HepG2 (cell line): Measurements from ENCODE around the gene RCAN2. TPM values are rescaled to one million over a fixed set of nuclear protein-coding genes. Genes with fewer than 3 reads are reported as not detected.

Source experiments
- ATAC-seq: fragments of 200-7000 bp; cut with Tn5 transposase; 3 replicates; pipeline ENCODE4 v1.9.1; 2020; ENCODE audit warnings: mild to moderate bottlenecking, moderate library complexity
- BruUV-seq: library from RNA; stranded (reverse); fragments of 400-500 nt; replicated peaks from 2 replicates; lab custom pipeline; 2021; lab: Mats Ljungman, UMichigan
- CTCF ChIA-PET: fragments of 300-600 bp; formaldehyde crosslinking; extraction: SDS; loops from one replicate; lab custom pipeline; 2021; ENCODE audit warnings: low total read pairs, inconsistent platforms, low intra/inter-chr PET ratio; lab: Yijun Ruan, JAX
- POLR2A ChIA-PET: fragments of 350-600 bp; sonication (Branson Sonifier 250); formaldehyde crosslinking; loops from one replicate; lab custom pipeline; 2020; ENCODE audit warnings: antibody characterized with exemption, inconsistent platforms; lab: Yijun Ruan, JAX
- DNase-seq: peaks from one replicate; pipeline ENCODE4 v3.0.0-alpha.2; 2015; ENCODE audit warnings: low spot score
- FAIRE-seq: peaks from 3 replicates; lab custom pipeline; 2011; peaks lifted over from hg19 to GRCh38; lab: Jason Lieb, UNC
- H2AFZ ChIP-seq: one replicate; pipeline ENCODE4 v1.6.1; 2011; ENCODE audit warnings: low read length, inconsistent platforms
- H3K27ac ChIP-seq: fragments of 300-600 bp; 3 replicates; pipeline ENCODE4 v1.8.0; 2011; ENCODE audit warnings: mixed run types, mild to moderate bottlenecking, mixed read lengths, low read length, inconsistent platforms; ENCODE audit not compliant: insufficient read depth; ENCODE audit errors: extremely low read length
- H3K27me3 ChIP-seq, 2 experiments: fragments of 200-600 bp in 1 of 2; 2 replicates in 1 of 2; 3 replicates in 1 of 2; pipeline versions ENCODE4 v1.6.0 to v1.8.0; 2011; ENCODE audit warnings: low read length in 2 of 2, mild to moderate bottlenecking in 2 of 2, moderate library complexity in 2 of 2, inconsistent platforms in 1 of 2; ENCODE audit not compliant: insufficient read depth in 2 of 2, control insufficient read depth in 1 of 2
- H3K36me3 ChIP-seq, 2 experiments: fragments of 200-600 bp in 1 of 2; replicated peaks in 1 of 2; 2 replicates in 1 of 2; 3 replicates in 1 of 2; pipeline versions ENCODE4 v1.5.1 to v1.8.0; 2011; ENCODE audit warnings: low read length in 2 of 2, inconsistent platforms in 1 of 2; ENCODE audit not compliant: insufficient read depth in 2 of 2, control insufficient read depth in 1 of 2
- H3K4me1 ChIP-seq: 2 replicates; pipeline ENCODE4 v1.5.1; 2012; ENCODE audit warnings: low read length, inconsistent platforms; ENCODE audit not compliant: insufficient read depth
- H3K4me2 ChIP-seq: 2 replicates; pipeline ENCODE4 v1.6.0; 2011; ENCODE audit warnings: low read depth, low read length, inconsistent platforms
- H3K4me3 ChIP-seq, 3 experiments: fragments of 200-600 bp in 1 of 3; sonication (generic), shearing (Covaris generic) in 1 of 3; replicated peaks in 1 of 3; 2 replicates each; pipeline ENCODE4 v1.5.1; 2011 to 2016; ENCODE audit warnings: low read length in 3 of 3, inconsistent platforms in 2 of 3, low read depth in 2 of 3, mild to moderate bottlenecking in 2 of 3, control low read depth in 1 of 3, mixed read lengths in 1 of 3; ENCODE audit not compliant: insufficient read depth in 1 of 3
- H3K79me2 ChIP-seq: one replicate; pipeline ENCODE4 v1.6.1; 2011; ENCODE audit warnings: low read length, inconsistent platforms; ENCODE audit not compliant: insufficient read depth
- H3K9ac ChIP-seq: 2 replicates; pipeline ENCODE4 v1.6.0; 2011; ENCODE audit warnings: mild to moderate bottlenecking, low read depth, low read length, inconsistent platforms; ENCODE audit not compliant: insufficient read depth
- H3K9me3 ChIP-seq: 2 replicates; pipeline ENCODE4 v1.5.1; 2012; ENCODE audit warnings: mild to moderate bottlenecking, low read length
- H4K20me1 ChIP-seq: 2 replicates; pipeline ENCODE4 v1.6.0; 2011; ENCODE audit warnings: inconsistent platforms, mild to moderate bottlenecking, low read length, moderate library complexity; ENCODE audit not compliant: insufficient read depth
- ADNP ChIP-seq: sonication (generic); formaldehyde crosslinking; IDR thresholded peaks from 2 replicates; pipeline ENCODE4 v1.4.0; 2020; ENCODE audit warnings: missing genetic modification reagents
- FLYWCH1 ChIP-seq: sonication (generic); formaldehyde crosslinking; IDR thresholded peaks from 2 replicates; pipeline ENCODE4 v1.8.1; 2023; ENCODE audit warnings: mild to moderate bottlenecking, missing genetic modification reagents
- GABPB1 ChIP-seq: IDR thresholded peaks from 2 replicates; pipeline ENCODE4 v1.6.1; 2016; ENCODE audit warnings: mild to moderate bottlenecking, missing genetic modification reagents, moderate library complexity, missing compliant biosample characterization
- HMGXB3 ChIP-seq: sonication (generic); formaldehyde crosslinking; IDR thresholded peaks from 2 replicates; pipeline ENCODE4 v1.4.0; 2020; ENCODE audit warnings: missing genetic modification reagents, borderline replicate concordance
- IKZF1 ChIP-seq: fragments of 450-650 bp; IDR thresholded peaks from 2 replicates; pipeline ENCODE4 v1.7.1; 2016
- KLF11 ChIP-seq: IDR thresholded peaks from 2 replicates; pipeline ENCODE4 v1.6.1; 2016; ENCODE audit warnings: missing compliant biosample characterization
- NFKB2 ChIP-seq: sonication (generic); formaldehyde crosslinking; IDR thresholded peaks from 2 replicates; pipeline ENCODE4 v1.4.0; 2020; ENCODE audit warnings: missing genetic modification reagents, borderline replicate concordance
- RFX5 ChIP-seq: IDR thresholded peaks from 2 replicates; pipeline ENCODE4 v1.6.1; 2011; ENCODE audit warnings: low read depth, low read length, improper control_type of control experiment
- SRF ChIP-seq: IDR thresholded peaks from 2 replicates; pipeline ENCODE4 v1.6.1; 2011; ENCODE audit warnings: mild to moderate bottlenecking, low read depth, low read length, moderate library complexity
- ZFP1 ChIP-seq: IDR thresholded peaks from 2 replicates; pipeline ENCODE4 v1.6.1; 2016
- ZNF264 ChIP-seq: sonication (generic); formaldehyde crosslinking; IDR thresholded peaks from 2 replicates; pipeline ENCODE4 v1.4.0; 2020; ENCODE audit warnings: missing genetic modification reagents
- ZNF367 ChIP-seq: sonication (generic); formaldehyde crosslinking; IDR thresholded peaks from 2 replicates; pipeline ENCODE4 v1.4.0; 2020; ENCODE audit warnings: missing genetic modification reagents, borderline replicate concordance
- ZNF460 ChIP-seq: sonication (generic); formaldehyde crosslinking; IDR thresholded peaks from 2 replicates; pipeline ENCODE4 v1.5.1; 2020; ENCODE audit warnings: missing genetic modification reagents, mild to moderate bottlenecking, borderline replicate concordance
- ZNF549 ChIP-seq: sonication (generic); formaldehyde crosslinking; IDR thresholded peaks from 2 replicates; pipeline ENCODE4 v1.5.0; 2020; ENCODE audit warnings: missing genetic modification reagents
- ZNF674 ChIP-seq: sonication (generic); formaldehyde crosslinking; IDR thresholded peaks from 2 replicates; pipeline ENCODE4 v1.5.0; 2020; ENCODE audit warnings: low read depth, mild to moderate bottlenecking, missing genetic modification reagents
- WGBS: methylation state at CpG from one replicate; pipeline ENCODE4 v1.1.6; 2017; ENCODE audit warnings: low lambda C conversion rate; 5-methylcytosine and 5-hydroxymethylcytosine counted together
- in situ Hi-C: cut with HindIII; loops from 2 replicates; pipeline ENCODE4 v1.10.0; 2017; ENCODE audit warnings: low pct_unique_long_range_greater_than_20kb; ENCODE audit not compliant: extremely low pct_ligation_motif_present
- intact Hi-C: fragments of 100-400 bp; cut with micrococcal nuclease; formaldehyde crosslinking; loops from one replicate; pipeline ENCODE4 v1.10.0; 2022; ENCODE audit not compliant: unreplicated experiment
- polyA plus RNA-seq, 8 experiments: library from polyadenylated mRNA; depleted of rRNA in 3 of 8; stranded (reverse) in 7 of 8; unstranded in 1 of 8; fragments of >200 nt; fragmentation: Illumina TruSeq in 4 of 8; extraction: Trizol in 4 of 8; gene quantifications; 2 replicates each; pipeline versions ENCODE4 v1.2.1 to v1.2.3, GENCODE V29; 2011 to 2016; ENCODE audit warnings: low read depth in 4 of 8, missing spikeins in 1 of 8, mixed read lengths in 1 of 8; ENCODE audit not compliant: insufficient read depth in 1 of 8
- total RNA-seq, 5 experiments: library from RNA; depleted of rRNA; stranded (reverse); fragments of >200 nt; fragmentation: Illumina TruSeq; extraction: Trizol; gene quantifications; 2 replicates each; pipeline ENCODE4 v1.2.3, GENCODE V29; 2016; ENCODE audit warnings: low read depth in 1 of 5

The RCAN2 gene
- total and polyA plus RNA-seq, 2 of the 13 experiments (the other 11 are each of a cell fraction or from before 2014, with no cell fraction given), result not detected

GRCh38 chr6:46400898-46401297, 90.4 kb downstream of the RCAN2 start:
- TF ChIP-seq ADNP, result no peak
- no peak for TF ChIP-seq KLF11 (CRISPR knock-in tag)
- no peak for TF ChIP-seq ZFP1 (CRISPR knock-in tag)
- TF ChIP-seq RFX5, result no peak
- no peak for TF ChIP-seq GABPB1
- TF ChIP-seq IKZF1, result no peak
- TF ChIP-seq ZNF367 (CRISPR knock-in tag), result no peak
- TF ChIP-seq SRF, result no peak
- TF ChIP-seq ZNF674 (CRISPR knock-in tag), result no peak
- TF ChIP-seq ZNF264, result no peak
- no peak for TF ChIP-seq NFKB2 (CRISPR knock-in tag)
- no peak for TF ChIP-seq ZNF460 (CRISPR knock-in tag)
- TF ChIP-seq HMGXB3 (CRISPR knock-in tag), result no peak
- no peak for TF ChIP-seq ZNF549 (CRISPR knock-in tag)
- TF ChIP-seq FLYWCH1 (CRISPR knock-in tag), result no peak
- CTCF ChIA-PET, result no interaction called here
- Histone ChIP-seq H4K20me1 (no peaks in the 10 kb centered on the region), H3K27me3 (no peaks in the 10 kb centered on the region; a peak in 1 of 5 replicates), H3K4me1 (no peaks in the 10 kb centered on the region), H3K9me3 (no peaks in the 10 kb centered on the region), H3K27ac (no peak overlapping the region), H3K36me3 (no peaks in the 10 kb centered on the region), H3K4me3 (no peak overlapping the region), H3K9ac (no peak overlapping the region), H3K79me2 (no peaks in the 10 kb centered on the region), H3K4me2 (no peak overlapping the region), H2AFZ (no peak overlapping the region)
- DNase-seq, result no peak
- intact Hi-C loops, result no loop called here
- FAIRE-seq, result no peak
- no peak for ATAC-seq
- in situ Hi-C loops, result no loop called here
- no TSS peak for BruUV-seq
- 0% methylated on average over 1 of the region's 1 CpG for WGBS
- POLR2A ChIA-PET, result no interaction called here
